ENCODE data around the gene CDK2AP2.

CDK2AP2 gene

DNA sequence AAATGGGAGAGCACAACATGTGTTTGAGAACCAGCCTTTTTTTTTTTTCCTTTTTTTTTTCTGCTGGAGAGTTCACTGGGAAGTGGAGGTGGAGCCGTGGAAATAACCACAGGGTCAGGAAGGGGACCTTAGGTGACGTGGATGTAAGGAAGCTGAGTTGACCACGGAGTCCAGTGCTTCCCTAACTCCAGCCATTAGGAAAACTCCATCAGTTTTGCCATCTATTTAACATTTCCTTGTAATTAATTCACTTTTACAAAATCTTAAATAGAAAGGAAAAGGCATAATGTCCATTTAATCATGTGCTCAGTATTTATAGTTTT lies 2.0 kb upstream of the CDK2AP2 start:
- Histone ChIP-seq H3K27me3 (ENCODE audit: insufficient read depth, low read length, poor library complexity, severe bottlenecking) (no peaks in the 10 kb centered on the region), H3F3A (ENCODE audit: low read depth) (peaks cover 6% of the 10 kb centered on the region), H3K4me2 (ENCODE audit: low read depth, low read length, poor library complexity, severe bottlenecking) (no peak overlapping the region), H2AFZ (ENCODE audit: low read length) (no peak overlapping the region), H4K20me1 (ENCODE audit: insufficient read depth, low read length, poor library complexity, severe bottlenecking) (peaks cover 21% of the 10 kb centered on the region), H3K79me2 (ENCODE audit: insufficient read depth, low read length) (peaks cover 16% of the 10 kb centered on the region), H3K36me3 (ENCODE audit: insufficient read depth, low read length) (no peaks in the 10 kb centered on the region), H3K9me2 (replicated peaks; ENCODE audit: low read depth, low read length) (no peaks in the 10 kb centered on the region), H3K4me3 (ENCODE audit: low read length, poor library complexity, severe bottlenecking) (no peak overlapping the region), H3K9me3 (ENCODE audit: insufficient read depth, low read depth, low read length) (no peaks in the 10 kb centered on the region), H3K4me1 (ENCODE audit: insufficient read depth, low read length, poor library complexity, severe bottlenecking) (peaks cover 26% of the 10 kb centered on the region), H3K9ac (ENCODE audit: low read depth, low read length, poor library complexity, severe bottlenecking) (no peak overlapping the region)
- no peak for TF ChIP-seq EZH2phosphoT487 (IDR thresholded peaks at IDR 0.05; ENCODE audit: borderline replicate concordance)
- TF ChIP-seq, protein P1, sequence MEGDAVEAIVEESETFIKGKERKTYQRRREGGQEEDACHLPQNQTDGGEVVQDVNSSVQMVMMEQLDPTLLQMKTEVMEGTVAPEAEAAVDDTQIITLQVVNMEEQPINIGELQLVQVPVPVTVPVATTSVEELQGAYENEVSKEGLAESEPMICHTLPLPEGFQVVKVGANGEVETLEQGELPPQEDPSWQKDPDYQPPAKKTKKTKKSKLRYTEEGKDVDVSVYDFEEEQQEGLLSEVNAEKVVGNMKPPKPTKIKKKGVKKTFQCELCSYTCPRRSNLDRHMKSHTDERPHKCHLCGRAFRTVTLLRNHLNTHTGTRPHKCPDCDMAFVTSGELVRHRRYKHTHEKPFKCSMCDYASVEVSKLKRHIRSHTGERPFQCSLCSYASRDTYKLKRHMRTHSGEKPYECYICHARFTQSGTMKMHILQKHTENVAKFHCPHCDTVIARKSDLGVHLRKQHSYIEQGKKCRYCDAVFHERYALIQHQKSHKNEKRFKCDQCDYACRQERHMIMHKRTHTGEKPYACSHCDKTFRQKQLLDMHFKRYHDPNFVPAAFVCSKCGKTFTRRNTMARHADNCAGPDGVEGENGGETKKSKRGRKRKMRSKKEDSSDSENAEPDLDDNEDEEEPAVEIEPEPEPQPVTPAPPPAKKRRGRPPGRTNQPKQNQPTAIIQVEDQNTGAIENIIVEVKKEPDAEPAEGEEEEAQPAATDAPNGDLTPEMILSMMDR (conservative IDR thresholded peaks at IDR 0.05; ENCODE audit: low read length) = no peak

- Histone ChIP-seq H3K9ac (ENCODE audit: low read depth, low read length, poor library complexity, severe bottlenecking) (peak overlapping the region; percentile 78), H3F3A (ENCODE audit: low read depth) (peaks cover 6% of the 10 kb centered on the region), H3K79me2 (ENCODE audit: insufficient read depth, low read length) (peaks cover 26% of the 10 kb centered on the region), H4K20me1 (ENCODE audit: insufficient read depth, low read length, poor library complexity, severe bottlenecking) (peaks cover 26% of the 10 kb centered on the region), H3K4me1 (ENCODE audit: insufficient read depth, low read length, poor library complexity, severe bottlenecking) (peaks cover 33% of the 10 kb centered on the region), H3K9me2 (replicated peaks; ENCODE audit: low read depth, low read length) (no peaks in the 10 kb centered on the region), H3K27me3 (ENCODE audit: insufficient read depth, low read length, poor library complexity, severe bottlenecking) (no peaks in the 10 kb centered on the region), H3K36me3 (ENCODE audit: insufficient read depth, low read length) (no peaks in the 10 kb centered on the region), H3K9me3 (ENCODE audit: insufficient read depth, low read depth, low read length) (no peaks in the 10 kb centered on the region), H2AFZ (ENCODE audit: low read length) (peak overlapping the region; percentile 89), H3K4me3 (ENCODE audit: low read length, poor library complexity, severe bottlenecking) (peak overlapping the region; percentile 86), H3K4me2 (ENCODE audit: low read depth, low read length, poor library complexity, severe bottlenecking) (peak overlapping the region; percentile 97)
- no peak for TF ChIP-seq EZH2phosphoT487 (IDR thresholded peaks at IDR 0.05; ENCODE audit: borderline replicate concordance)
- TF ChIP-seq, protein P1 (conservative IDR thresholded peaks at IDR 0.05; ENCODE audit: low read length) = no peak
These were observed 642 bp upstream of the CDK2AP2 start for GRCh38 chr11:67508486-67509121.

DNA sequence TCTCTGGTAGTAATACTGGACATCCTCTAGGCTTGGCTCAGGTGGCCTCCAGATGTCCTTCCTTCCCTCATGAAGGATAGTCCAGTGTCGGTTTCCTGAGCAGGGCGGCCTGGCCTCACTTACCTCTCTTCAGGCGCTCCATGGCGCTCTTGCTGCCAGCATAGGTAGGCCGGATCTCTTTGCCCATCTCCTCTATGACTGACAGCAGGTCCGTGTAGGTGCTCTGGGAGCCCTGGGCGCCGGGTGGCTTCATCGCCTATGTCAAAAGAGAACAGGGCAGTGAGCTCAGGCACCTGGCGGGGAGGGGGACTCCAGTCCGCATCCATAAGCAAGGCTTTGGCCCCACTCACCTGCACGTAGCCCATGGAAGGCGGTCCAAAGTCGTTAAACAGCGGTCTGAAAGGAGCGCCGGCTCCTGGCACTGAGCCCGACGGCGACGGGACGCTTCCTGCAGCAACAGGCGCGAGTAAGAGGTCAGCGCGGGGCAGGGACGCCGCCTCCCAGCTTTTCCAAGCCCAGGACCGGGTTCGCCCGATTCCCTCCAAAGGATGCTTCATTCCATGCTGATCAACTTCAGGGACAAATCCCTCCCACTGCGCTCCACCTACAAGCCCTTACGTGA lies 609 bp downstream of the CDK2AP2 start:
- Histone ChIP-seq H2AFZ (ENCODE audit: low read length) (peak overlapping the region; percentile 56; the same call in 1 of the 2 replicates), H3K9me3 (ENCODE audit: insufficient read depth, low read depth, low read length) (no peaks in the 10 kb centered on the region), H3K79me2 (ENCODE audit: insufficient read depth, low read length) (peaks cover 38% of the 10 kb centered on the region), H3K4me2 (ENCODE audit: low read depth, low read length, poor library complexity, severe bottlenecking) (peak overlapping the region; percentile 98), H3F3A (ENCODE audit: low read depth) (peaks cover 6% of the 10 kb centered on the region), H3K36me3 (ENCODE audit: insufficient read depth, low read length) (no peaks in the 10 kb centered on the region), H3K9me2 (replicated peaks; ENCODE audit: low read depth, low read length) (no peaks in the 10 kb centered on the region), H4K20me1 (ENCODE audit: insufficient read depth, low read length, poor library complexity, severe bottlenecking) (peaks cover 31% of the 10 kb centered on the region), H3K27me3 (ENCODE audit: insufficient read depth, low read length, poor library complexity, severe bottlenecking) (no peaks in the 10 kb centered on the region), H3K4me3 (ENCODE audit: low read length, poor library complexity, severe bottlenecking) (peak overlapping the region; percentile 86), H3K9ac (ENCODE audit: low read depth, low read length, poor library complexity, severe bottlenecking) (peak overlapping the region; percentile 74), H3K4me1 (ENCODE audit: insufficient read depth, low read length, poor library complexity, severe bottlenecking) (peaks cover 36% of the 10 kb centered on the region)
- TF ChIP-seq, protein P1 (conservative IDR thresholded peaks at IDR 0.05; ENCODE audit: low read length) = no peak
- no peak for TF ChIP-seq EZH2phosphoT487 (IDR thresholded peaks at IDR 0.05; ENCODE audit: borderline replicate concordance)

All from Loucy (cell line).